SK-N-SH treated with all-trans-retinoic acid at 6 μM for 48 hours (cell line): ENCODE data around the gene BCAP29.

Source experiments
- ARNTL ChIP-seq: fragments of 450-650 bp; formaldehyde crosslinking; IDR thresholded peaks from 2 replicates; pipeline ENCODE4 v1.5.0; 2020; ENCODE audit warnings: low read depth, mild to moderate bottlenecking, moderate library complexity, borderline replicate concordance
- CREB5 ChIP-seq: fragments of 250-450 bp; sonication (Bioruptor Pico); IDR thresholded peaks from 2 replicates; pipeline ENCODE4 v1.5.1; 2020; ENCODE audit warnings: low read depth, mild to moderate bottlenecking, moderate library complexity
- OSR1 ChIP-seq: fragments of 250-450 bp; sonication (Bioruptor Pico); IDR thresholded peaks from 2 replicates; pipeline ENCODE4 v1.8.0; 2022; ENCODE audit warnings: moderate library complexity, mild to moderate bottlenecking, inconsistent platforms
- ZFP30 ChIP-seq: fragments of 450-650 bp; formaldehyde crosslinking; IDR thresholded peaks from 2 replicates; pipeline ENCODE4 v1.5.0; 2022; ENCODE audit warnings: mild to moderate bottlenecking, moderate library complexity
- TF ChIP-seq, protein P1 (sequence below): fragments of 250-450 bp; sonication (Bioruptor Pico); IDR thresholded peaks from 2 replicates; pipeline ENCODE4 v1.8.0; 2020; ENCODE audit warnings: mild to moderate bottlenecking, moderate library complexity, borderline replicate concordance

DNA sequence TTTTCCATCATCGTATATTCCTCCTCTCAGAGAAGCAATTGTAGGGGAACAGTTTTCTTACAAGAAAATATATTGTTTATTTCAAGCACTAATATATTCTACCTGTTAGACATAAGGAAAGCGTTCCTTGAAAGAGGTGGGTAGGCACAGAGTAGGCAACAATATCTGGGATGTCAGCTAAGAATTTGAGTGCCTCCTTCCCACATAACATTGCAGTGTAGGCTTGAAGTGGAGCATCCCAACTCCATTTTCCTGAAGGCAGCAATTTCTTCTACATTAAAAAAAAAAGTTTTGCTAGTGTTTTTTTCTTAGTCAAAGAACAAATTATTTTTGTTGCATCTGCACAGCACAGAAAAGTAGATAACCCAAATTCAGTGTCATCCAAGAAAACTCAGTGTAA lies 20.8 kb downstream of the BCAP29 start:
- TF ChIP-seq ZFP30 (CRISPR knock-in tag) (no peak), OSR1 (CRISPR knock-in tag) (no peak), ARNTL (CRISPR knock-in tag) (no peak), CREB5 (CRISPR knock-in tag) (no peak)
- TF ChIP-seq, protein P1, sequence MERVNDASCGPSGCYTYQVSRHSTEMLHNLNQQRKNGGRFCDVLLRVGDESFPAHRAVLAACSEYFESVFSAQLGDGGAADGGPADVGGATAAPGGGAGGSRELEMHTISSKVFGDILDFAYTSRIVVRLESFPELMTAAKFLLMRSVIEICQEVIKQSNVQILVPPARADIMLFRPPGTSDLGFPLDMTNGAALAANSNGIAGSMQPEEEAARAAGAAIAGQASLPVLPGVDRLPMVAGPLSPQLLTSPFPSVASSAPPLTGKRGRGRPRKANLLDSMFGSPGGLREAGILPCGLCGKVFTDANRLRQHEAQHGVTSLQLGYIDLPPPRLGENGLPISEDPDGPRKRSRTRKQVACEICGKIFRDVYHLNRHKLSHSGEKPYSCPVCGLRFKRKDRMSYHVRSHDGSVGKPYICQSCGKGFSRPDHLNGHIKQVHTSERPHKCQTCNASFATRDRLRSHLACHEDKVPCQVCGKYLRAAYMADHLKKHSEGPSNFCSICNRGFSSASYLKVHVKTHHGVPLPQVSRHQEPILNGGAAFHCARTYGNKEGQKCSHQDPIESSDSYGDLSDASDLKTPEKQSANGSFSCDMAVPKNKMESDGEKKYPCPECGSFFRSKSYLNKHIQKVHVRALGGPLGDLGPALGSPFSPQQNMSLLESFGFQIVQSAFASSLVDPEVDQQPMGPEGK: no peak
